Measurements from ENCODE around the gene ABCD3.

DNA sequence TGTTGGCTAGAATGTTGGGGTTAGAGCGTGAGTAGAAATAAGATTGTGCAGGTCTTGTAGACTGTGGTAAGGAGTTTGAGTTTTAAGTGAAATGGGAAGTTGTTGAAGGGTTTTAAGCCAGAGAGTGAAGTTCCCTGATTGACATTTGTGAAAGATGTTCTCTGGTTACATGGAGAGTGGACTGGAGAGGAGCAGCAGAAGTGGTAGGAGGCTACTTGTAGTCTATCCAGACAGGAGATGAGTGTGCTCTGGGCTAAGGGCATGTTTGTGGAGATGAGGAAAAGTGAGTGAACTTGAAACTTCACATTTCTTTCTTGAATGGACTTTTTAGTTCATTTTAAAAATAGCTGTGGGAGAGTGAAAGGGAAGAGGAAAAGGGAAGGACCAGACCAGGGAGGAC is 86.4 kb downstream of the ABCD3 start:
- no peak for TF ChIP-seq POLR2A (IDR thresholded peaks at IDR 0.05; ENCODE audit: low read length)
- TF ChIP-seq GATA1 (IDR thresholded peaks at IDR 0.05; ENCODE audit: low read depth, low read length), result no peak
